Superior temporal gyrus (tissue), 1 donor: ENCODE measurements around the gene SPX.

ENCODE experiments used
- DNase-seq: peaks from one replicate; pipeline ENCODE4 v3.0.0-alpha.2; 2016; ENCODE audit errors: extremely low spot score

Gene SPX

GRCh38 chr12:21538061-21538653, 12.1 kb downstream of the SPX start:
- DNase-seq: no peak

GRCh38 chr12:21539797-21540196, 13.7 kb downstream of the SPX start:
- no peak for DNase-seq

GRCh38 chr12:21541773-21542172, 15.7 kb downstream of the SPX start:
- no peak for DNase-seq

GRCh38 chr12:21542403-21542802, 16.3 kb downstream of the SPX start:
- no peak for DNase-seq

- DNase-seq: no peak
Measured at GRCh38 chr12:21543151-21543550, 17.1 kb downstream of the SPX start.

GRCh38 chr12:21545557-21545956, 19.5 kb downstream of the SPX start:
- DNase-seq: no peak

- DNase-seq: no peak
Measured at GRCh38 chr12:21546716-21547115, 20.6 kb downstream of the SPX start.

GRCh38 chr12:21547437-21547836, 21.3 kb downstream of the SPX start:
- no peak for DNase-seq

GRCh38 chr12:21551841-21552465, 25.9 kb downstream of the SPX start:
- DNase-seq: peak; percentile 63

GRCh38 chr12:21552635-21553328, 26.7 kb downstream of the SPX start:
- no peak for DNase-seq

GRCh38 chr12:21553329-21553675, 27.2 kb downstream of the SPX start:
- DNase-seq: no peak

GRCh38 chr12:21558100-21558679, 32.1 kb downstream of the SPX start:
- DNase-seq: no peak

- no peak for DNase-seq
Measured at GRCh38 chr12:21559855-21560569, 33.9 kb downstream of the SPX start.

- no peak for DNase-seq
Measured at GRCh38 chr12:21561158-21561557, 35.1 kb downstream of the SPX start.

- no peak for DNase-seq
Measured at GRCh38 chr12:21562859-21563258, 36.8 kb downstream of the SPX start.

GRCh38 chr12:21566223-21566906, 40.3 kb downstream of the SPX start:
- no peak for DNase-seq

GRCh38 chr12:21566907-21567394, 40.9 kb downstream of the SPX start:
- DNase-seq: no peak

- no peak for DNase-seq
Measured at GRCh38 chr12:21568115-21568514, 42.0 kb downstream of the SPX start.

- no peak for DNase-seq
Measured at GRCh38 chr12:21571046-21571445, 45.0 kb downstream of the SPX start.

- no peak for DNase-seq
Measured at GRCh38 chr12:21573733-21574358, 47.8 kb downstream of the SPX start.

GRCh38 chr12:21576431-21576830, 50.3 kb downstream of the SPX start:
- no peak for DNase-seq
